Measurements from ENCODE around the gene WWOX.

GRCh38 chr16:78399384-78399783 lies 299.9 kb downstream of the WWOX start:
- TF ChIP-seq MAX (IDR thresholded peaks at IDR 0.05; ENCODE audit: insufficient read depth, insufficient read length) (no peak), CTCF (IDR thresholded peaks at IDR 0.05; ENCODE audit: extremely low read depth in 1 of 2, insufficient read depth in 1 of 2, low read depth in 1 of 2, low read length in 2 of 2) (no peak), MYC (IDR thresholded peaks at IDR 0.05; ENCODE audit: low read depth, low read length) (no peak), POLR2A (IDR thresholded peaks at IDR 0.05; ENCODE audit: low read depth, low read length) (no peak), FOS (IDR thresholded peaks at IDR 0.05; ENCODE audit: borderline replicate concordance, insufficient read depth, low read length) (no peak), EZH2 (IDR thresholded peaks at IDR 0.05; ENCODE audit: borderline replicate concordance, low read depth, low read length, severe bottlenecking) (no peak)
